Liver (tissue), 3 donors: ENCODE measurements around the gene MITD1.

Experiments
- ATF3 ChIP-seq: IDR thresholded peaks from 2 replicates; pipeline ENCODE4 v1.6.1; 2016; ENCODE audit warnings: antibody characterized with exemption
- CTCF ChIP-seq: fragments of 150-350 bp; IDR thresholded peaks from 2 replicates; pipeline ENCODE4 v1.5.1; 2017; ENCODE audit warnings: improper control_type of control experiment, low read depth, low read length; ENCODE audit not compliant: missing input control
- EGR1 ChIP-seq, 2 donors: IDR thresholded peaks; 2 replicates each; pipeline ENCODE4 v1.6.1; 2016 to 2018; ENCODE audit warnings: antibody characterized with exemption in 2 of 2, low read depth in 2 of 2
- FOXA1 ChIP-seq: IDR thresholded peaks from 2 replicates; pipeline ENCODE4 v1.6.1; 2016; ENCODE audit warnings: antibody characterized with exemption
- HNF4G ChIP-seq: IDR thresholded peaks from 2 replicates; pipeline ENCODE4 v1.6.1; 2016; ENCODE audit warnings: antibody characterized with exemption
- JUND ChIP-seq, 2 donors: IDR thresholded peaks; 2 replicates each; pipeline ENCODE4 v1.6.1; 2016; ENCODE audit warnings: antibody characterized with exemption in 2 of 2
- MAX ChIP-seq: IDR thresholded peaks from 2 replicates; pipeline ENCODE4 v1.6.1; 2016; ENCODE audit warnings: antibody characterized with exemption
- REST ChIP-seq: IDR thresholded peaks from 2 replicates; pipeline ENCODE4 v1.6.1; 2016; ENCODE audit warnings: antibody characterized with exemption, mild to moderate bottlenecking
- SP1 ChIP-seq: IDR thresholded peaks from 2 replicates; pipeline ENCODE4 v1.6.1; 2018; ENCODE audit warnings: antibody characterized with exemption, mild to moderate bottlenecking
- ZBTB33 ChIP-seq: IDR thresholded peaks from 2 replicates; pipeline ENCODE4 v1.6.1; 2016; ENCODE audit warnings: antibody characterized with exemption
- donor health status: healthy.
- donor health status: healthy.

- TF ChIP-seq HNF4G, result no peak
- TF ChIP-seq SP1, result peak; percentile 84
- TF ChIP-seq CTCF, result no peak
- no peak for TF ChIP-seq FOXA1
- peak in 1 of 2 donors; percentile 59 for TF ChIP-seq JUND (IDR thresholded peaks at IDR 0.05)
- peak; percentile 92 to 96 for TF ChIP-seq EGR1 (IDR thresholded peaks at IDR 0.05; ENCODE audit: low read depth in 2 of 2)
- TF ChIP-seq MAX, result peak; percentile 99
- peak; percentile 42 for TF ChIP-seq ATF3
- peak; percentile 96 for TF ChIP-seq ZBTB33
- TF ChIP-seq REST, result peak; percentile 95
These were observed at the start of gene MITD1, which contains the start of gene MRPL30 for GRCh38 chr2:99180755-99181623.
